Glomerular endothelial cell (primary cell): Measurements from ENCODE around the gene FAM107B. TPM values are rescaled to one million over a fixed set of nuclear protein-coding genes. Genes with fewer than 3 reads are reported as not detected.
"Not testable (repeated sequence)": the region's sequence is repeated elsewhere in the genome, so short reads cannot be mapped to it uniquely, and the experiment has no call there.

ENCODE experiments used
- DNase-seq: peaks from one replicate; pipeline ENCODE4 v3.0.0-alpha.2; 2011; ENCODE audit warnings: low read depth, low spot score; ENCODE audit errors: extremely low read depth
- total RNA-seq: library from RNA; depleted of rRNA; stranded (reverse); fragments of >200 nt; gene quantifications from 2 replicates; pipeline ENCODE4 v1.2.3, GENCODE V29; 2015

FAM107B gene
- total RNA-seq, 1 donor from 2014 or later, result 81.1 TPM

- DNase-seq, result no peak
Measured at GRCh38 chr10:14639637-14640036, 135.1 kb downstream of the FAM107B start.

DNA sequence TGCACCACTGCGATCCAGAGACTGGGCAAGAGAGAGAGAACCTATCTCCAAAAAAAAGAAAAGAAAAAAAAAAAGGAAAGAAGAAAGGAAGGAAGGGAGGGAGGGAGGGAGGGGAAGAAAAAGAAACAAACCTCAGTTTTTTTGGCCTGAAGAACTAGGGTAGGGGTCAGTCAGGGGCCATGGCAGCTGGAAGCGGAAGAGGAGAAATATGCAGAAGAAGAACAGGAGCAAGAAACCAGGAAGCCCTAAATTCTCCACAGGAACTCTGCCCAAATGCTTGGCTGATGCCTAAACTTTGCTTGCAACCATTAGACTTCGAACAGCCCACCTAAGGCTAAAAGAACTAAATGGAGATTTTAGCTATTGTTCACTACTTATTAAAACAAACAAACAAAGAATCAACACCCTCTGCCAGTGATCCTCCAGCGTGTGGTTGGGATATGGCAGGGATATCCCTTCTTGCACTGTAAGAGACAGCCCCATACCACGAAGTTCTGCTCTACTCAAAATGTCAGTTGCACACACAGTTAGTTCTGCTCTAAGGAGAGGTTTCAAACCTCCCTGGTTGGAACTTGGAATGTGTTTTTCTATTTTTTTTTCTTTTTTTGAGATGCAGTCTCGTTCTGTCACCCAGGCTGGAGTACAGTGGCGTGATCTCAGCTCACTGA is 139.5 kb downstream of the FAM107B start:
- no peak for DNase-seq

- not testable (repeated sequence) for DNase-seq
Measured at GRCh38 chr10:14634572-14634971, 140.1 kb downstream of the FAM107B start.

GRCh38 chr10:14625765-14626525 is 148.8 kb downstream of the FAM107B start:
- no peak for DNase-seq

DNA sequence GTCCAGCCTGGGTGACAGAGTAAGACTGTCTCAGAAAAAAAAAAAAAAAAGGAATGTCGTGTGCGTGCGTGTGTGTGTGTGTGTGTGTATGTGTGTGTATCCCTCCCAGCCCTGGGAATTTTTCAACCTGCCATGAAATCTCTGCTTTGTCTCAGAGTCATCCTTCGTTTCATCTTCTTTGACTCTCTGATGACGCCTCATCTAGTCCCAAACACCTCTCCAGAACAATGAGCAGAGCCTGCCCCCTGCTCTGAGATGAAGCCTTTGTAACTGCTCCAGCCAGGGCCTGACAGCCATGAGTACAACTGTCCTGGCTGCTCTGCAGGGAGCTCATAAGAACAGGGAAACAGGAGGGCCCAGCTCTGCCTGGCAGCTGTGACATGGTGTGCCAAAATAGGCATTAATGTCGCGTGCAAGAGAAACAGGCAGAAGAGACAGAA is 149.5 kb downstream of the FAM107B start:
- no peak for DNase-seq

DNA sequence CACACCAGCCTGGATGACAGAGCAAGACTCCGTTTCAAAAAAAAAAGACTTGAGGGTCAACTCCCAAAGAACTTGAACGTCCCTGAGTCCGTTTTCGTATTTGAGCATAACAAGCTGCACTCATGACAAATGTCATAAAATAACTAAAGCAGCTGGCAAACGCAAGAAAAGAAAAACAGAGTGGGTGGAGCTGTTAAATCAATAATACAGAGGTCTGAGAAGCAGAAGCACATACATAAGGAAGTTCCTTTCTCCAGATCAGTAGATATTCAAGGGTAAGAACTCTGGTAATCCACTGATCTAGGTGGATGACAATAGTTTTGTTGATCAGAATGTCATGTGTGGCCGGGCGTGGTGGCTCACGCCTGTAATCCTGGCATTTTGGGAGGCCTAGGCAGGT is 150.1 kb downstream of the FAM107B start:
- DNase-seq, result no peak

DNA sequence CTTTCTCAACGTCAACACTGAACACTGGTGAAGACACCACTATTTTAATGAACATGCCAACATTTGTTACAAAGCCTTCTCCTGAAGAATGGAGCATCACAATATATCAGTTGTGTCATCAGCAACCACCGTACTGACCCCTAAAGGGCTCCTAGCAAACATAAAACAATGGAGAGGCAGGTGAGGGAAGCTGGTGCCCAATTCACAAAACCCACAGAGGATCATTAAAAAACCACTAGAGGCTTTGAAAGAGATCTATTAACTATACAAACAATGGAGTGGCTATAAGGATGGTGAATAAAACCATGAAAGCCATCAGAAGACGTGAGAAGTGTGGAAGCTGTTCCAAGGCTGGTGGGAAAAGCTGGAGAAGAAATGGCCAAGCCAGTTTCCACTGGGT is 150.8 kb downstream of the FAM107B start:
- no peak for DNase-seq

DNA sequence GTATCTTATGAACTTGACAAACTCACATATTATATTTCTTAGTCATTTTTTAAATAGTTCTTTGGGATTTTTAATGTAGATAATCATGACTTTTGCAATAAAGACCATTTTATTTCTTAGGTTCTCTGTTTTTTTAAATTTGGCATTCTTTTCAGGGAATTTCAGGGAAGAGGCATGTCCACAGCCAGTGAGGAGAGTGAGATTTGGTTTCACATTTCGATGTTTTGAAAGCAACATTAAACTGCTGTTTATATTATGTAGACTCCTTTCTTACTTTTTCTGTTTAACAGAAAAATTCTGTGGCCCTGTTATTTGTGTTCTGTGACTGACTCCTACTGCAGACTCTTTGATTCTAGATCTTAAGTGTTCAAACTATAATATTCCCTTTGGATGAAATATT is 153.7 kb downstream of the FAM107B start:
- DNase-seq, result no peak

- DNase-seq, result no peak
Measured at GRCh38 chr10:14618674-14619073, 156.0 kb downstream of the FAM107B start.

- DNase-seq, result no peak
Measured at GRCh38 chr10:14617852-14618251, 156.8 kb downstream of the FAM107B start.

DNA sequence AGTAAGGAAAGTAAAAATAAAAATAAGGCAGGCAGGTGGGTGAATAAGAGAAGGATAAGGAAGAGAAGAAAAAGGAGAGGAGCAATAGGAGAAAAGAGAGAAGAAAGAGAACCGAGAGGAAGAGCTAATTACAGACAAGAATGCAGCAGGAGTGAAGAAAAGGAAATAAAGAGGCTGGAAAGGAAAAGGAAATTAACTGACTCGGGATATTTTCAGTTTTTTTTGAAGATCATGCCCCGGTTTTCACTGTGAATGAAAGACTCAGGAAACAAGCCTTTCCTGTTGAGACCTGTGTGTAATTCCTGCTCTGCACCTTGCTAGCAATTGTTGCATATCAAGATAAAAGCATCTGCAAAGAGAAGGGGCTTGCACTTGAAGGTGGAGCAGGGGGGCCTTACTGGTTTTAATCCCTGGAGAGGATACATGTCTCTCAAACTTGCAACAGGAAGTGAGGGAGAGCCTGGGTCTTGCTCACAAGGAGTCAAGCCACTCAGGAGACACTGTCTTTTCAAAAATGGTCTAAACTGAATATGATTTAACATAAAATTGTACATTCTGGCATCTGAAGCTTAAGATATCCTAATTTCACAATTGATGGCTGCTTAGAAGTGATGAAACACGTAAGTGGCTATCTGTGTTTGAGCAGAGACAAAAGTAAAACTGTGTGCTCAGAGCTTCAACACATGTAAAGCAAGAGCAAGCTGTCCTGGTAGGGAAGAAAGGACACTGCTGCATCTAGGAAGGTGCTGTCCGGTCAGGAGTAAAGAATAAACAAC is 157.6 kb downstream of the FAM107B start:
- DNase-seq, result no peak

- no peak for DNase-seq
Measured at GRCh38 chr10:14616465-14616864, 158.2 kb downstream of the FAM107B start.

- no peak for DNase-seq
Measured at GRCh38 chr10:14613588-14613920, 161.1 kb downstream of the FAM107B start.

GRCh38 chr10:14612873-14613587 is 161.7 kb downstream of the FAM107B start:
- no peak for DNase-seq

GRCh38 chr10:14611968-14612693 is 162.6 kb downstream of the FAM107B start:
- no peak for DNase-seq

DNA sequence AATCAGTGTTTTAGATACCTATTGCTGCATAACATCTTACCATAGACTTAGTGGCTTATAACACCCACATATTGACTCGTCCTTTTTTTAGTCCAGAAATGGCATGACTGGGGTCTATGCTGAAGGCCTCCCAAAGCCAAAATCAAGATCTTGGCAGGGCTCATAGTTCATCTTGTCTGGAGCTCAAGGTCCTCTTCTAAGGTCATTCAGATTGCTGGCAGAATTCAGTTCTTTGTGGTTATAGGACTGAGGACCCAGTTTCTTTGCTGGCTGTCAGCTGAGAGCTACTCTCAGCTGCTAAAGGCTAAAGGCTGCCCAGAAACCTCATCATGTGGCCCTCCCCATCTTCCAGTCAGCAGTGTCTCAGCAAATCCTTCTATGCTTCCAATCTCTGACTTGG is 165.5 kb downstream of the FAM107B start:
- DNase-seq, result no peak

GRCh38 chr10:14608381-14609001 is 166.2 kb downstream of the FAM107B start:
- DNase-seq, result no peak

- DNase-seq, result no peak
Measured at GRCh38 chr10:14606633-14607032, 168.1 kb downstream of the FAM107B start.

- DNase-seq, result no peak
Measured at GRCh38 chr10:14605231-14605925, 169.3 kb downstream of the FAM107B start.
